HG03066 (cell line): ENCODE measurements around the gene ABCC8.

Experiments
- ATAC-seq: cut with Tn5 transposase; IDR thresholded peaks from one replicate; pipeline ENCODE4 v1.9.1; 2021; ENCODE audit warnings: low read depth; ENCODE audit not compliant: unreplicated experiment

Gene ABCC8

DNA sequence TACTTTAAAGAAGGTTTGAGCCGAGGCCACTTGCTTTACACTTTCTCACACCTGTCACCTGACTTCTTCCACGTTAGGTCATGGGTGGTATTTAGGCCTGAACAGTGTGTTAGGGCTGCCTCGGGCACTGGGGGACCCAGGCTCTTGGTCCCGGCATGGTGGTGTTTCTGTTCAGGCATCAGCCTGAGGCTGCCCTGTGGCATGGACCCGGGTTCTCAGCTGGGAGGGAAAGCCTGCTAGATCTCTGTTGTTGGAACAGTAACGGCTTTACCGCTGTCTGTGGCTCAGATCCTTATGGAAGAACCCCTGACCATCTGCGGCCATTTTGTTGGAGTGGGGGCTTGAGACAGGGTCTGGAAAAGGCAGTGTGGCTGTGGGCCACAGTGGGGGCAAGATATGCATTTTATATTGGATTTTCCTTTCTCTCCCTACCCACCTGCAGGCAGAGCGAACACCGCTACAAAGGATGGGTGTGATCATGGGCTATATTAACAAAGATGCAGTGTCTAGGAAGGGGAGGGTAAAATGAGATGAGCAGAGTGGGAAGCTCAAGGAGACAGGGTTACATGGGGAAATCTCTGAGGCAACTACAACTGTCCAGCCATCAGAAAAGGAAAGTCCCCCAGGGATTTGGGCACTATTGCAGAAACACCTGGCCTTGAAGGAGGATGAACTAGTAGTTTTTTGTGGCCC, 86.5 kb downstream of the ABCC8 start:
- no peak for ATAC-seq

DNA sequence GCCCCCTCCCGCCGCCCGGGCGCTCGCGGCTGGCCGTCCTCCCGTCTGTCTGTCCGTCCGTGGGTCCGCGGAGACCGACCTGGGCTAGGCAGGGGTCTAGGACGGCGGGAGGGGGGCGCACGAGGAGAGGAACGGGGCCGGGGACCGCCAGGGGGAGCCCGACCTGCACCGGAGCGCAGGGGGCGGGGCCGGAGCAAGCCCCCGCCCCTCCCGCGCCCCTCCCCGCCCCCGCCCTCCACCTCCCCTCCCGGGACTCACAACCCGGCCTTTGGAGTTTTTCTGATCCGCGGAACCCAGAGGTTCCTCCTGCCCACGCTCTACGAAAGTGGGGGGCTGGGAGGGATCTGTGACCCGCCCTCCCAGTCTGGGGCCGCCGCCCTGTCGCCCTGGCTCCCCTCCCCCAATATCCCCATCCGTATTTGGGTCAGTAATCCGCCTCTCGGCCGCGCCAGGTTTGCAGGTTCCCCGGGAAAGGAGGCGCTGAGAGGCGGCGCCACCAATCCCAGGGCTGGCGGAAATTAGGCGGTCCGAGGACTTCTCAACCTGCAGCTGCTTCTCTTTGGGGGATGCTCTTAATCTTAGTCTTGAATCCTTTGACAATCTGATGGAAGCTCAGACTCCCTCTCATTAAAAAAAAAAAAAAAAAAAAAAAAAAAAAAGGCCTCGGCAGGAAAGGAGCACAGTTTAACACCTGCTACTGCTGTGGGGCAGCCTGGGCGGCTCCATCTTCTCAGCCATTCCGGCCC, 87.3 kb downstream of the ABCC8 start:
- peak; percentile 51 for ATAC-seq

- ATAC-seq, result peak; percentile 44
These were observed 87.9 kb downstream of the ABCC8 start, which contains the start of gene KCNJ11 for GRCh38 chr11:17388609-17389210. TSS of gene KCNJ11 (minus strand) at chr11:17388659. CDS start at chr11:17388091, 568 bp downstream.

- ATAC-seq, result no peak
These were observed 88.8 kb downstream of the ABCC8 start for GRCh38 chr11:17387811-17388210.

DNA sequence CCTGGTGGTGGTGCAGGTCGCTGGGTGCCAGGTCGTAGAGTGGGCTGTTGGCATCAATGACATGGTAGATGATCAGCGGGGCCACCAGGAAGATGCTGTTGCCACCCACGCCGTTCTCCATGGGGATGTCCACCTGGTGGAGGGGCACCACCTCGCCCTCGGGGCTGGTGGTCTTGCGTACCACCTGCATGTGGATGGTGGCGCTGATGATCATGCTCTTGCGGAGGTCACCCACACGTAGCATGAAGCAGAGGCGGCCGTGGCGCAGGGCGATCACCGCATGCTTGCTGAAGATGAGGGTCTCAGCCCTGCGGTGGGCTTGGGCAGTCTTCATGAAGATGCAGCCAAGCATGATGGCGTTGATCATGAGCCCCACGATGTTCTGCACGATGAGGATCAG, 89.4 kb downstream of the ABCC8 start:
- ATAC-seq, result no peak

GRCh38 chr11:17386331-17387084, 90.1 kb downstream of the ABCC8 start:
- peak; percentile 43 for ATAC-seq

- ATAC-seq, result no peak
These were observed 90.7 kb downstream of the ABCC8 start for GRCh38 chr11:17385926-17386325.

DNA sequence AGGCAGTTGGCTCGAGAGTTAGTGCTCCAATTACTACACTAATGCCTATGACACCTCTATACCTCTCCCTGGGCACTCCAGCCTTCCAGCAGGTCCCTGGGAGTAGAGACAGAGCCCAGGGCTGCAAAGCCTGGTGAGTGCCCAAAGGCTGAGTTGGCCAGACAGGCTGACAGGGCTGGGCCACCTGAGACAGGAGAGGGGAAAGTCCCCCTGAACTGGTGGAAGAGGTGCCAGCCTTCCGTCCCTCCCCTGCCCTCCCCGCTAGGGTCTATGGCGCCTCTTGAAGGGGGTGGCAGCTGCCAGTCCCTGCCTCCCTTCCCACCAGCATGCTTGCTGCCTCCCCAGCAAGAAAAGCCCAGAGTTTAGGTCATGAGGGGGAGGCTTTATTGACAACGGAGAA, 91.2 kb downstream of the ABCC8 start:
- ATAC-seq, result no peak

GRCh38 chr11:17384002-17384511, 92.6 kb downstream of the ABCC8 start:
- ATAC-seq, result peak; percentile 55

GRCh38 chr11:17383461-17383860, 93.2 kb downstream of the ABCC8 start:
- no peak for ATAC-seq

DNA sequence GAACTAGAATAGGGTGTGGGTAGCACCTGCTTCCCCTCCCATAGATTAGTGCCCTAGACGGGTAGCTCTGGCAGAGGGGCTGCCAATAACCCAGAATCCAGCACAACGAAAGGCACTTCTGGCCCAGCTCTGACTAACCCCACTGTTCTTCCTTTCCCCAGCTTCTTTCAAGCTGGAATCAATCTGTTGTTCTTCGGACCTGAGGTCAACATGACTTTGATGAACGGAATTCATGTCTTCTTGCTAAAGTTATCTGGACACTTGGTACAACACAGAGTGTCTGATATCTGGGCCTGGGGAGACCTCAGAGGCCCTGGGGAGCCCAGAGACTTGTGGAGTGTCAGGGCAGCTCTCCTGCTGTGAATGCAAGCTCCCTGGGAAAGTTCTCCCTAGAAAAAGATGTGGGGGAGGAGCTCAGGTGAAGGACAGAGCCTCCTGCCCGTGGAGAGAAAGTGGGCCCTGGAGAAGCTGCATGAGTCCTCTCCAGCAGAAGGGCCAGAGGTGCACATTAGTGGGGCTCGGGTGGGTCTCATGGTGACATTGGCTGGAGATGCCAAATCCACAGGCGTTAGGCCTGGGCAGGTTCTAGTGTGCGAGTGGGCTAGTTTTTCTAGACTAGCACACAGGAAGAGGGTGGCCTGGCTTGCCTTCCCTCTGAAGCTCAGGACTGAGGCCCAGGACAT, 94.5 kb downstream of the ABCC8 start:
- ATAC-seq, result no peak

GRCh38 chr11:17381156-17381555, 95.5 kb downstream of the ABCC8 start:
- no peak for ATAC-seq

DNA sequence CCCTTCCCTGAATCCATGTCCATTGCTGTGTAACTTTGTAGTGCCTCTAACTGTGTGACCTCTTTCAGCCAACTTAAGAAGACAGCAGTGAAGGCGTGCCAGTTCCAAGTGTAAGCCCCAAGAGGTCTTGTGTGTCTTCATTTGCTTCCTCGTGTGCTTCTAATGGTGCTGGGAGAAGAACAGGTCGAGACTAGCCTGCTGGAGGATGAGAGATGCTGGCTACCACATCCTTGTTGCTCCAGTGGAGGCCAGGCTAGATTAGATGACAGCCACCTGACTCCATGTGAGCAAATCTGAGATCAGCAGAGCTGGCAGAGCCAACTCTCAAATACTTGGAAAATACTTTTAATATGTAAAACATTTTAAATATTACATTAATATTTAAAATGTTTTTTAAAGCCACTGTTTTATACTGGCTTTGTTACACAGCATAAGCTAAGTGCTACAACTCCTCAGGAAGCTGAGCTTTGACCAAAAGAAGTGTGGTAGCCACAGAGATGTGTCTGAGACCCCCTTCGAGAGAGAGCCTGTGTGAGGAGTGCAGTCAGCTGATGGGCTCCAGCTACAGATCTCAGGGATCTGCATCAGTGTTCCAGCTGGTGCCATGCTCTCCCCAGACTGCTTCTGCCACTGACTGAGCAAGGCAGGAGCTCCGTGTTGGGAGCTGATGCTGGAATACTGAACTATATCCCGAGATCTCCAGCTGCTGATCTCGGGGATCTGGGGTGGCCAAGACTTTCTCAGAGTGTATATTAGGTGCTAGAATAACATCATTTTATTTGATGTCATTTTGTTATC, 97.1 kb downstream of the ABCC8 start:
- no peak for ATAC-seq

- ATAC-seq, result no peak
These were observed 98.0 kb downstream of the ABCC8 start for GRCh38 chr11:17378655-17379054.

DNA sequence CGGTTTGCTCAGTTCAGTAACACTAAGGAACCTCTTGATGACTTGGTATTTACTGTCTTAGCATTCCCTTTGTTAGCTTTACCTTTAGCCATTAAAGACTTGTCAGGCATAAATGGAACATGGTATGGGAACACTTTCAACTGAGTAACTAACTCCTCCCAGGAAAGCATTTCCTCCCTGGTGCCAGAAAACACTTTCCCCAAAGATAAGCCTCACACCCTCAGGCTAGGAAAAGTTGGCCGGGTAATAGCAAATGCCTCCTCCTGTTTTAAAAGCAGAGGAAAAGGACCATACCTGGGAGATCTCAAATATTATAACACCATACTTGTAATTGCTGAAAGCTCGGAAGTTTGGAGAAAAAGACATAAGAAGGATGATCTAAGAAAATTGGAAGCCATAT, 100.2 kb downstream of the ABCC8 start:
- ATAC-seq, result no peak

DNA sequence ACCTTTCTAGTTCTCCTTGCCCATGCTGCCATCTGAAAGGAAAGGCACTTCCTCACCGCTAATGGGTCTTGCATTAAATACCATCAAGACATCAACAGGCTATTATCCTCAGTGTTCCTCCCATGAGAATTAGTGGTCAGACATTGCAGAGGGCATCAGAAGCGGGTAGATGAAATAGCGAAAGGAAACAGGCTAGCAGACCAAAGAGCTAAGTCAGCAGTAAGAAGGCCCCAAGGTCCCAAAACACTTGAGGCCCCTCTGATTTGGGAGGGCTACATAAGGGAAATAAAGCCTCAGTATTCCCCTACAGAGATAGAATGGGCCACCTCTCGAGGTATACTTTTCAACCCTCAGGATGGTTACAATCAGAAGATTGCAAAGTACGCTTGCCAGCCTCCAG, 101.1 kb downstream of the ABCC8 start:
- no peak for ATAC-seq

GRCh38 chr11:17371614-17372013, 105.0 kb downstream of the ABCC8 start:
- no peak for ATAC-seq

GRCh38 chr11:17369684-17370243, 106.9 kb downstream of the ABCC8 start:
- ATAC-seq, result no peak

GRCh38 chr11:17369094-17369493, 107.6 kb downstream of the ABCC8 start:
- no peak for ATAC-seq
